HCT116 (cell line): ENCODE data around the gene TRAIP. TPM values are rescaled to one million over a fixed set of nuclear protein-coding genes. Genes with fewer than 3 reads are reported as not detected.

Experiments
- ATAC-seq: fragments of 200-7000 bp; cut with Tn5 transposase; 2 replicates; pipeline ENCODE4 v1.9.1; 2020; ENCODE audit warnings: mild to moderate bottlenecking, moderate library complexity
- BruUV-seq: library from RNA; stranded (reverse); fragments of 400-500 nt; replicated peaks from 2 replicates; lab custom pipeline; 2021; lab: Mats Ljungman, UMichigan
- CTCF ChIA-PET: fragments of 300-600 bp; sonication (Branson Sonifier 250); formaldehyde crosslinking; loops from one replicate; lab custom pipeline; 2021; ENCODE audit warnings: antibody characterized with exemption; lab: Charles Lee
- POLR2A ChIA-PET: fragments of 300-600, 350-600 bp; sonication (Branson Sonifier 250); formaldehyde crosslinking; loops from one replicate; lab custom pipeline; 2021; ENCODE audit warnings: antibody characterized with exemption; lab: Charles Lee
- RAD21 ChIA-PET, 2 experiments: fragments of 300-600 bp; sonication (Branson Sonifier 250); formaldehyde crosslinking; loops; one replicate each; lab custom pipeline; 2023; ENCODE audit warnings: low total read pairs in 2 of 2; ENCODE audit not compliant: uncharacterized antibody in 2 of 2, unreplicated experiment in 2 of 2, low non-redundant PET in 1 of 2; lab: Charles Lee
- DNase-seq: peaks from one replicate; pipeline ENCODE4 v3.0.0-alpha.2; 2010; ENCODE audit warnings: low read depth, low spot score
- H2AFZ ChIP-seq: fragments of 200-600 bp; shearing (Covaris generic), sonication (generic); 2 replicates; pipeline ENCODE4 v1.6.1; 2017; ENCODE audit warnings: low read depth, mixed run types, mixed read lengths, antibody characterized with exemption, low read length; ENCODE audit not compliant: poor library complexity, severe bottlenecking
- H3K27ac ChIP-seq: 2 replicates; pipeline ENCODE4 v1.5.1; 2012; ENCODE audit warnings: low read depth, low read length
- H3K27me3 ChIP-seq: fragments of 200-600 bp; sonication (generic); 2 replicates; pipeline ENCODE4 v1.6.1; 2016; ENCODE audit warnings: mixed run types, low read length, mixed read lengths; ENCODE audit not compliant: insufficient read depth
- H3K36me3 ChIP-seq, 2 experiments: fragments of 200-500 bp in 1 of 2; fragments of 200-600 bp in 1 of 2; sonication (Bioruptor generic) in 1 of 2; sonication (generic) in 1 of 2; 2 replicates each; pipeline versions ENCODE4 v1.5.1 to v1.6.1; 2014 to 2016; ENCODE audit warnings: low read length in 2 of 2, inconsistent platforms in 1 of 2, mixed read lengths in 1 of 2, mixed run types in 1 of 2; ENCODE audit not compliant: insufficient read depth in 2 of 2, control insufficient read depth in 1 of 2
- H3K4me1 ChIP-seq, 2 experiments: fragments of 200-600 bp in 1 of 2; sonication (generic) in 1 of 2; 2 replicates each; pipeline versions ENCODE4 v1.5.1 to v1.6.1; 2012 to 2017; ENCODE audit warnings: low read length in 2 of 2, inconsistent platforms in 1 of 2, mild to moderate bottlenecking in 1 of 2, mixed read lengths in 1 of 2, mixed run types in 1 of 2, moderate library complexity in 1 of 2; ENCODE audit not compliant: insufficient read depth in 2 of 2, control insufficient read depth in 1 of 2
- H3K4me2 ChIP-seq: fragments of 200-600 bp; sonication (generic); 2 replicates; pipeline ENCODE4 v1.6.1; 2017; ENCODE audit warnings: mixed run types, low read length, mixed read lengths
- H3K4me3 ChIP-seq, 2 experiments: fragments of 200-600 bp in 1 of 2; sonication (generic) in 1 of 2; replicated peaks in 1 of 2; 2 replicates each; pipeline ENCODE4 v1.5.1; 2011 to 2016; ENCODE audit warnings: low read length in 2 of 2, control low read depth in 1 of 2, low read depth in 1 of 2, mild to moderate bottlenecking in 1 of 2, mixed read lengths in 1 of 2, mixed run types in 1 of 2
- H3K79me2 ChIP-seq: fragments of 200-600 bp; sonication (generic); 2 replicates; pipeline ENCODE4 v1.6.1; 2017; ENCODE audit warnings: mild to moderate bottlenecking, mixed run types, low read length, moderate library complexity, mixed read lengths; ENCODE audit not compliant: insufficient read depth
- H3K9ac ChIP-seq: fragments of 200-600 bp; sonication (generic); 2 replicates; pipeline ENCODE4 v1.6.1; 2016; ENCODE audit warnings: low read length, mixed read lengths
- H3K9me2 ChIP-seq: fragments of 200-600 bp; sonication (generic), shearing (Covaris generic); 2 replicates; pipeline ENCODE4 v1.6.1; 2017; ENCODE audit warnings: mixed run types, mild to moderate bottlenecking, moderate library complexity; ENCODE audit not compliant: insufficient read depth
- H3K9me3 ChIP-seq, 2 experiments: fragments of 200-500 bp in 1 of 2; fragments of 200-600 bp in 1 of 2; sonication (Bioruptor generic) in 1 of 2; sonication (generic) in 1 of 2; 2 replicates each; pipeline ENCODE4 v1.6.1; 2014 to 2017; ENCODE audit warnings: low read length in 2 of 2, mixed read lengths in 2 of 2, inconsistent platforms in 1 of 2, low read depth in 1 of 2, mild to moderate bottlenecking in 1 of 2, mixed run types in 1 of 2, moderate library complexity in 1 of 2; ENCODE audit not compliant: control insufficient read depth in 1 of 2, insufficient read depth in 1 of 2
- H4K20me1 ChIP-seq: fragments of 200-600 bp; sonication (generic), shearing (Covaris generic); 2 replicates; pipeline ENCODE4 v1.6.1; 2017; ENCODE audit warnings: mixed run types, mild to moderate bottlenecking, moderate library complexity; ENCODE audit not compliant: insufficient read depth
- CBX3 ChIP-seq: IDR thresholded peaks from 2 replicates; pipeline ENCODE4 v1.6.1; 2012; ENCODE audit warnings: low read depth
- EGR1 ChIP-seq: IDR thresholded peaks from 2 replicates; pipeline ENCODE4 v1.6.1; 2012; ENCODE audit warnings: low read depth
- EZH2 ChIP-seq: fragments of 200-600 bp; sonication (generic); IDR thresholded peaks from 2 replicates; pipeline ENCODE4 v1.6.1; 2017; ENCODE audit warnings: antibody characterized with exemption, mixed run types
- EZH2phosphoT487 ChIP-seq: fragments of 200-600 bp; IDR thresholded peaks from 2 replicates; pipeline ENCODE4 v1.6.1; 2018; ENCODE audit warnings: antibody characterized with exemption, borderline replicate concordance
- FOSL1 ChIP-seq: IDR thresholded peaks from 2 replicates; pipeline ENCODE4 v1.6.1; 2012; ENCODE audit warnings: low read depth
- SP1 ChIP-seq: IDR thresholded peaks from 2 replicates; pipeline ENCODE4 v1.6.1; 2012; ENCODE audit warnings: low read depth
- SRF ChIP-seq: IDR thresholded peaks from 2 replicates; pipeline ENCODE4 v1.6.1; 2012; ENCODE audit warnings: low read depth
- TCF7L2 ChIP-seq: IDR thresholded peaks from 2 replicates; pipeline ENCODE4 v1.7.0; 2011; ENCODE audit warnings: borderline replicate concordance, inconsistent platforms; ENCODE audit not compliant: insufficient read depth, insufficient read length; ENCODE audit errors: extremely low read depth
- ZNF274 ChIP-seq: fragments of 200-500 bp; sonication (Bioruptor generic); IDR thresholded peaks from 2 replicates; pipeline ENCODE4 v1.6.1; 2014; ENCODE audit warnings: mild to moderate bottlenecking, low read depth, low read length, inconsistent platforms
- intact Hi-C: fragments of 100-400 bp; cut with micrococcal nuclease; formaldehyde crosslinking; loops from 2 replicates; pipeline ENCODE4 v1.10.0; 2022
- total RNA-seq: library from RNA; stranded (reverse); gene quantifications from one replicate; pipeline ENCODE4 v1.2.1, GENCODE V29; 2021; ENCODE audit not compliant: unreplicated experiment
- TF ChIP-seq, protein P1 (sequence below), 3 experiments: fragments of 200-600 bp in 1 of 3; sonication (generic) in 1 of 3; IDR thresholded peaks in 2 of 3; conservative IDR thresholded peaks in 1 of 3; 2 replicates each; pipeline ENCODE4 v1.5.1; 2012 to 2017; ENCODE audit warnings: low read depth in 2 of 3, low read length in 2 of 3, antibody characterized with exemption in 1 of 3, borderline replicate concordance in 1 of 3, control low read depth in 1 of 3, mild to moderate bottlenecking in 1 of 3, mixed read lengths in 1 of 3, mixed run types in 1 of 3, moderate library complexity in 1 of 3; ENCODE audit not compliant: insufficient read depth in 1 of 3
- TF ChIP-seq, protein P2 (sequence below): IDR thresholded peaks from 2 replicates; pipeline ENCODE4 v1.6.1; 2012
- TF ChIP-seq, protein P3 (sequence below): IDR thresholded peaks from 2 replicates; pipeline ENCODE4 v1.6.1; 2012; ENCODE audit warnings: low read depth

Gene TRAIP
- total RNA-seq, 1 experiment from 2014 or later = 25.5 TPM

DNA sequence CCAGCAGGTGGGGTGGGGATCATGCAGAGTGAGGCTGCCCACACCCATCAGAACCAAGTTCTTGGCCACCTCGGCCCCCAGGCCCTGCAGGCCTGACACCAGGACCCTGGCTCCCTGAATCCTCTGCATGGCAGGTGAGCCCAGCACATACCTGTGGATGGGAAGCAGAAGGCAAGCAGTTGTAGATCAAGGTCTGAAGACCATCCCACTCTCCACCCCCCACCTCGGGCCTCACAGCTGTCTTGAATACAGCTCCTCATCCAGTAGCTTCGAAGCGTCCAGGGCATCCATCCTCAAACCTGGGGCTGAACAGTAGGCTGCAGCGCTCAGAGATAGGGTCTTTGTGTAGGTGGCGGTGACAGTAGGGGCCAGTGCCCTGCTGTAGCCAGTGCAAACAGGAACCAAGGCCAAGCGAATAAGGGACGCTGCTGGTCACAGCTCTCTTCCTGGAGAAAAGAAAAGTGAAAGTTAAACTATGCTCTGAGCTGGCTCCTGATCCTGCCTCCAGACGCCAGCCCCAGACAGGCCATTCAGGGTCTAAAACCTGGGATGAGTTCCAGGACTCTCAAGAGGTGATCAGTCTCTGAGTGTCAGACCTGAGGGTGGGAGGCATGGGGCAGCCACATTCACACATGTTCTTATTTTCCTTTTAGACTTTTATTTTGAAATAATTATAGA lies 42.7 kb downstream of the TRAIP start, which contains the start of gene UBA7:
UBA7 (minus strand) TSS at position 457 of the 678 bp plus-strand sequence; CDS start at position 291, 166 bp downstream.
- Histone ChIP-seq H3K4me3 (no peak within 1 kb of the TSS), H3K9ac (no peak within 1 kb of the TSS), H3K4me1 (no peaks in the 10 kb centered on the region), H3K9me3 (no peaks in the 10 kb centered on the region), H3K36me3 (no peaks in the 10 kb centered on the region), H3K79me2 (no peaks in the 10 kb centered on the region), H3K27me3 (no peaks in the 10 kb centered on the region), H3K27ac (no peak within 1 kb of the TSS), H3K4me2 (no peak within 1 kb of the TSS), H3K9me2 (no peaks in the 10 kb centered on the region), H2AFZ (no peak within 1 kb of the TSS), H4K20me1 (no peaks in the 10 kb centered on the region)
- ChIA-PET RAD21 (no interaction called here), POLR2A (no interaction called here), CTCF (interaction anchor here (1.2 kb wide), 1 partner anchor 110 kb away, joined by 3 read pairs; no protein-coding TSS in a partner anchor)
- no peak for ATAC-seq
- intact Hi-C loops = no loop called here
- TF ChIP-seq EZH2phosphoT487 (no peak), SRF (no peak), ZNF274 (no peak), FOSL1 (no peak), SP1 (no peak), EGR1 (no peak), CBX3 (no peak), EZH2 (no peak), TCF7L2 (no peak)
- TF ChIP-seq, protein P1, sequence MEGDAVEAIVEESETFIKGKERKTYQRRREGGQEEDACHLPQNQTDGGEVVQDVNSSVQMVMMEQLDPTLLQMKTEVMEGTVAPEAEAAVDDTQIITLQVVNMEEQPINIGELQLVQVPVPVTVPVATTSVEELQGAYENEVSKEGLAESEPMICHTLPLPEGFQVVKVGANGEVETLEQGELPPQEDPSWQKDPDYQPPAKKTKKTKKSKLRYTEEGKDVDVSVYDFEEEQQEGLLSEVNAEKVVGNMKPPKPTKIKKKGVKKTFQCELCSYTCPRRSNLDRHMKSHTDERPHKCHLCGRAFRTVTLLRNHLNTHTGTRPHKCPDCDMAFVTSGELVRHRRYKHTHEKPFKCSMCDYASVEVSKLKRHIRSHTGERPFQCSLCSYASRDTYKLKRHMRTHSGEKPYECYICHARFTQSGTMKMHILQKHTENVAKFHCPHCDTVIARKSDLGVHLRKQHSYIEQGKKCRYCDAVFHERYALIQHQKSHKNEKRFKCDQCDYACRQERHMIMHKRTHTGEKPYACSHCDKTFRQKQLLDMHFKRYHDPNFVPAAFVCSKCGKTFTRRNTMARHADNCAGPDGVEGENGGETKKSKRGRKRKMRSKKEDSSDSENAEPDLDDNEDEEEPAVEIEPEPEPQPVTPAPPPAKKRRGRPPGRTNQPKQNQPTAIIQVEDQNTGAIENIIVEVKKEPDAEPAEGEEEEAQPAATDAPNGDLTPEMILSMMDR (IDR thresholded peaks at IDR 0.05 in 2 of 3, conservative IDR thresholded peaks at IDR 0.05 in 1 of 3; ENCODE audit: borderline replicate concordance in 1 of 3, insufficient read depth in 1 of 3, low read depth in 2 of 3, low read length in 2 of 3) = no peak
- TF ChIP-seq, protein P2, sequence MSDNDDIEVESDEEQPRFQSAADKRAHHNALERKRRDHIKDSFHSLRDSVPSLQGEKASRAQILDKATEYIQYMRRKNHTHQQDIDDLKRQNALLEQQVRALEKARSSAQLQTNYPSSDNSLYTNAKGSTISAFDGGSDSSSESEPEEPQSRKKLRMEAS = no peak
- TF ChIP-seq, protein P3, sequence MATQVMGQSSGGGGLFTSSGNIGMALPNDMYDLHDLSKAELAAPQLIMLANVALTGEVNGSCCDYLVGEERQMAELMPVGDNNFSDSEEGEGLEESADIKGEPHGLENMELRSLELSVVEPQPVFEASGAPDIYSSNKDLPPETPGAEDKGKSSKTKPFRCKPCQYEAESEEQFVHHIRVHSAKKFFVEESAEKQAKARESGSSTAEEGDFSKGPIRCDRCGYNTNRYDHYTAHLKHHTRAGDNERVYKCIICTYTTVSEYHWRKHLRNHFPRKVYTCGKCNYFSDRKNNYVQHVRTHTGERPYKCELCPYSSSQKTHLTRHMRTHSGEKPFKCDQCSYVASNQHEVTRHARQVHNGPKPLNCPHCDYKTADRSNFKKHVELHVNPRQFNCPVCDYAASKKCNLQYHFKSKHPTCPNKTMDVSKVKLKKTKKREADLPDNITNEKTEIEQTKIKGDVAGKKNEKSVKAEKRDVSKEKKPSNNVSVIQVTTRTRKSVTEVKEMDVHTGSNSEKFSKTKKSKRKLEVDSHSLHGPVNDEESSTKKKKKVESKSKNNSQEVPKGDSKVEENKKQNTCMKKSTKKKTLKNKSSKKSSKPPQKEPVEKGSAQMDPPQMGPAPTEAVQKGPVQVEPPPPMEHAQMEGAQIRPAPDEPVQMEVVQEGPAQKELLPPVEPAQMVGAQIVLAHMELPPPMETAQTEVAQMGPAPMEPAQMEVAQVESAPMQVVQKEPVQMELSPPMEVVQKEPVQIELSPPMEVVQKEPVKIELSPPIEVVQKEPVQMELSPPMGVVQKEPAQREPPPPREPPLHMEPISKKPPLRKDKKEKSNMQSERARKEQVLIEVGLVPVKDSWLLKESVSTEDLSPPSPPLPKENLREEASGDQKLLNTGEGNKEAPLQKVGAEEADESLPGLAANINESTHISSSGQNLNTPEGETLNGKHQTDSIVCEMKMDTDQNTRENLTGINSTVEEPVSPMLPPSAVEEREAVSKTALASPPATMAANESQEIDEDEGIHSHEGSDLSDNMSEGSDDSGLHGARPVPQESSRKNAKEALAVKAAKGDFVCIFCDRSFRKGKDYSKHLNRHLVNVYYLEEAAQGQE = no peak
- no peak for DNase-seq
- no TSS peak for BruUV-seq
